Measurements from ENCODE around the gene ENPP6.

Gene ENPP6

DNA sequence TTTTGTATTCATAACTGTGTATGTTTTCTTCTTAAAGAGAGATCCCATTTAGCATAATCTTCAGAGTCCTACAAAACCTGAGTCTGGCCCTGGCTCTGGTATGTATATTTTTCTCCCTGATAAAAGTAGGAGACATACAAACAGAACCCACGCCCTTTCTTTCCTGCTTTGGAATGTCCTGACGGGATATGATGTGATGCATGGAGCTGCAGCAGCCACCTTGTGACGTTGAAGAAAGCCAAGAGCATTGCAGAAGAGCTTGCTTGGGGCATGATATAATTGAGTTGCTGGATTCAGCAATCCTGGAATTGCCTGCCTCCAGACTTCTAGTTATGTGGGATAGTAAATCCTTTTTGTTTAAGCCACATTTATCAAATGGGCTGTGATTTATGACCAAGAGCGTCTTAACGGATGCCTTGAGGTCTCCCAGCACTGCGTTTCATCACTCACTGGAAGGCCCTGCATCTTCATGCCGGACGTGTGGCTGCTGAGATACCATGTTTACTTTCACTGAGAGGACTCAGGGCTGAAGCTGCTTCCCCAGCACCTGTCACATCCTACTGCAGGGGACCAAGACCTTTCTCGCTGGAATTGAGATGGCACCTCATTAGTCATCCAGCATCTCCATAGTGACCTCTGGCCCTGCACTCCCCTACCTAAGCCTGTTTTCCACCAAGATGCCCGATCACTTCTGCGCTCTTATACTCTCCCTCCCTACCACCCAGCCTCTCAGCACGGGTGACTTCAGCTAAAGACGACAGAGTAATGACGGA, 107.0 kb downstream of the ENPP6 start:
- in situ Hi-C loops (cut with MboI; ENCODE audit: low sequenced_read_pairs): no loop called here

DNA sequence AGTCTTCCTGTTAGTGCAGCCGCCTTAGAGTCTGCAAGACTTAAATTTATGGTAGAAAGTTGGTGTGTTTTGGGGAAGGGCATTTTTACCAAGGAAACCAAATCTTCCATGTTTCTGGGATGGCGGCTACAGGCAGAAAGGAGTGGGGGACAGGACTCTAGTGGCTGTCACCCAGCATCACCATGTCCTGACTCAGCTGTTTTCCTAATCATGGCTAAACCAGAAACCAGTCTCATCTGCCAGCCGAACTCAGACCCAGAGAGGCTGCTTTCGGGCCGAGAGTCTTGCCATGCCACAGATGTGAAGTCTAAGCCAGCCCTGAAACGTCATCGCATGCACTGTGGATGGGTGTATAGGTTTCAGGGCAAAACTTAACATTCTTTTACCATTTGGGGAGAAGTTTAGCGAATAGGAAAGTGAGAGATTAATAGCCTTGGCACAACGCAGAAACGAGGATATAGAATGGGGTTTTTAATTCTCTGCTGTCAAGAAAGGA, 109.6 kb downstream of the ENPP6 start:
- in situ Hi-C loops (cut with MboI; ENCODE audit: low sequenced_read_pairs): no loop called here

DNA sequence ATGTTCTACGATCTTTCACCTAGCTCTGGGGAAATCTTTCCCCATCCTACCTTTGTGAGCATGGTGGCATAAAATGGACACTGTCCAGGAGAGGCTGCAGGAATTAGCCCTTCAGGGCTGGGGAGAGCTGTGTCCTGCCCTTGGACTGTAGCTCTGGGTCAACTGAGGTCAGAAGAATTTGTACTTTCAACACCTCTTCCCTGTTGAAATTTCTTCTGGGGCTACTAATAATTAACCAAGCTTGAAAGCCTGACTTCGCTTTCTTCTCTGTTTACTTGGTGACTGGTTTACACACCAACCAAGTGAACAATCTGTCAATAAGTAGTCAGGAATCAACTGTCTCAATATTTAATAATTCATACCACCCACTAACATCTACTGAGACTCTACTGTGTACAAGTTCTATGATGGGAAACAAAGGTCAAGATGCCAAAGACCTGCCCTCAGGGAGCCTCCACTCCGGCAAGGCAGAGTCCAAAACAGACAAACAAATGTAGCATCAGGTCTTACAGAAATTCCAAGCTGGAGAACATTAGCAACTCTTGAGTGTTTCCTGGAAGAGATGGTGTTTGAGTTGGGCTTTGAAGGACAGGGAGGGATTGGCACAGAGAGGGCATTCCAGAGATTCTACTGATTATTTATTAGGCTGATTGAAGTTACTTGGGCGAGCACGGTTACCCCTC, 113.1 kb downstream of the ENPP6 start:
- in situ Hi-C loops (cut with MboI; ENCODE audit: low sequenced_read_pairs): no loop called here

DNA sequence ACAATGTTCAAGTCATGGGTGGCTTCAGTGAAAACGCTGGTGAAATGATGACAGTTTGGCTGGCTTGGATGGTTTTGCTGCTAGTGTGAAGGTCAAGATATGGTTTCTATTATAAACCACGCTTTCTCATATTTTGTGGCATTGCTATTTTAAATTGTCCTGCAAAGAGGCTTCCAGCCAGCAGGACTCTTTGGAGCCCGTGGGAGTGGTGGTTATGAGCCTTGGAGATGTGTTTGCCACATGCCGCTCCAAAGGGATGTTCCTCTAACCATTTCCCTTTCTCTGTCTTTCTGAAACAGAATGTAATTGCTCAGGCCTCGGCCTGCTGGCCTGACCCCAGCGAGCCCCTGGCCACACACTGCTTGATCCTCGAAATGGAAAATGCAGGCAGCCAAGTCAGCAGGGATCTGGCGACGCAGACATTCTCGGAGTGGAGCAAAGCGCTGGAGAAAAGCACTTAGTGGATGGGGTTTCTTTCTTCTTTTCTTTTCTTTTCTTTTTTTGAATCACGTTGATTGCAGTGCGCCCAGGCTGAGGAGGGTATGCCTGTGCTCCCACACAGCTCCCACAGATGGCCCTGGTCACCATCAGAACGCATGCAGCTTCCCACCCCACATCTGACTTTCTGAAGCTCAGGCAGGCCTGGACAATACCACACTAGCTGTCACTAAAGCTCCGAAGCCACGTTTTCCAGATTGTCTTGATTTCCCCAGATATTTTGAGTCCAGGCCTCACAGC, 114.0 kb downstream of the ENPP6 start:
- in situ Hi-C loops (cut with MboI; ENCODE audit: low sequenced_read_pairs): no loop called here

DNA sequence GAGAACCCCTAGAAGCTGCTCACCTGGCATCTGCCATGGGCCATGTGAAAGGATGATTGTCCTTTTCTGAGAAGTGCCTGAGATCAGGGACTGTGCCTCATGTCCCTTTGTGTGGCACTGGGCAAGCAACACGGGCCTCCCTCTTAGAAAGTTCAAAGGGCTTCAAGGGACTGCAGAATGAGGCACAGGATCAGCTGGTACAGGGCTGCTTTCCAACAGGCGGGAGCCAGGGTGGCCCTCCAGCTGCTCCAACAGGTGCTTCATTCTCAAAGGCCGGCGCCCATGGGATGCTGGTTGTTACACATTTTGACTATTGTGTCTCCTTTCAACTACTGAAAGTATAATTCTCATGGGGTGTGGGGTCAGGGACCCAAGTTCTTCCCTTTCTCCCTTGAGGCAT, 114.7 kb downstream of the ENPP6 start:
- in situ Hi-C loops (cut with MboI; ENCODE audit: low sequenced_read_pairs): no loop called here

DNA sequence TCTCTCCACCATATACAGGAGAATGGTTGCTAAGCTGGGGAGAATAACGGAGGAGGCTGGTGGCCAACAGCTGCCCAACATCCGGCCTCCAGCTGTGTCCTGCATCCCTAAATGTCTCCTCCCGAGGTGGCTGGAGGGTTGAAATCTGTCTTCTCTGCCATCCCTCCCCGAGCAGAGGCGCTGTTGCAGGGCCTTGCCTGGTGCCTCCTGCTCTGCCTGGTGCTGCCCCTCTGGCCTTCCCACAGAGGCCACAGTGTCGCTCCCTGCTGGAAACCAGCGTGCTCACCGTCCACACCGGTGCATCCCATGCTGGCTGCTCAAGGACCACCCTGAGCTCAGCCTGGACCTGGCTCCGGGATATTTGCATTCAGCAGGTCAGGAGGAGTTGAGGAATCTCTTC, 115.2 kb downstream of the ENPP6 start:
- in situ Hi-C loops (cut with MboI; ENCODE audit: low sequenced_read_pairs): no loop called here

DNA sequence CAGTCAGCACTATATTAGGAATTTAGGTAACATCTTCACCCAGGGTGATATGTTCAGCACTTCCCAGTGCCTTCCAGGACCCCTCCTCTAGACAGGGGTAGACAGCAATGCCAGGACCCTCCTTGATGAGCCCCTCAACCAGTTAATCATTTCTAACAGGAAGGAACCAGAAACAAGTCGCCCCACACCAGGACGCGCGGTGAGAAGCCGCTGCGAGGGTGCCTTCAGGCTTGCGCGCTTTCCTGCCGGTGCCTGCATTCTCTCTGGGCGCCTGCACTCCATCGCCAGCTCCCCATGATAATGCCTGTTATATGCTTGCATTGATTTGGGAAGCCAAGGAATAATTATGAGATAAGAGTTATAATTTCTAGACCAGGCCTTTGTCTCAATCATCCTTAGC, 116.0 kb downstream of the ENPP6 start:
- in situ Hi-C loops (cut with MboI; ENCODE audit: low sequenced_read_pairs): no loop called here

DNA sequence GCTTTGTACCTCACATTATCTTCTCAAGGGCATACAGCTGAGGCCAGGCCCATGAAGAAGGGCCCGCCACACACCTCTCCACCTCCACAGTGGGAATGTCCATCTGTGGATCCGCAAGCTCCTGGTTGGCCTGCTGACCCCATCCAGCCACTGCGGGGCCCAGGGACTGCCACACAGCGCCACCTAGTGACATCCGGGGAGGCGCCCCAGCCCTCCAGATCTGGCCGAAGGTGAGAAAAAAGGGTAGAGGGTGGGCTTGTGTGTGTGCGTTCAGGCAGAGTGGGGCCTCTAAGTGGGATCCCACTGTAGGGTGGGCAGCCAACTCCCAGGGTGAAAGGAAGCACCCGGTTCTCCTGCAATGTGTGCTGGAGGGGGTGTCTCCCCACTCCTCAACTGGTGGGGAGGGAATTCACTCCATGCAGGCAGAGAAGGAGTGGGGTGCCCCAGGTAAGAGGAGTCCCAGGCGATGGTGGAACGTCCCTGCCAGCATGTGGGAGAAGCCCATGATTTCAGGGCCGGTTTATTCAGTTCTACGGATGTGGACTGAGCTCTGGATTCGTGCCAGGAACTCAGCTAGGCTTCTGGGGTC, 117.3 kb downstream of the ENPP6 start:
- in situ Hi-C loops (cut with MboI; ENCODE audit: low sequenced_read_pairs): no loop called here

DNA sequence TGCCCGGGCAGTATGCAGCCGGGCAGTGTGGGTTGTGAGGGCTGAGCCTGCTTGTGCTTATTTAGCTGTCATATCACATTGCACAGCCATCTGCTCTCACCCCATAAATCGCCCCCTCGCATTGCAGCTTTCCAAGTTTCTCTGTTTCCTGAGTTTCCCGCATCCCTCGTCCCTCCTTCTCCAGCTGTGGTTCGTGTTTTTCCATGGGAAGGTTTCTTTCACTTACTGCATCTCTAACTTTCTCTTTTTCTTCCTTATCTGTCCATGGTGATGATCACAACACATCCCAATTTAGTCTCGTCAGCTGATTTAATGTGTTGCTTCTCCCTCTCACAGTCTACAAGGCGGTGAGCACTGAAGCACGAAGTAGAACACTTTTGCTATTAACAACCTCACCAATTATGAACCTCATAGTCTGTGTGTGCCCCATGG, 118.1 kb downstream of the ENPP6 start:
- in situ Hi-C loops (cut with MboI; ENCODE audit: low sequenced_read_pairs): no loop called here

DNA sequence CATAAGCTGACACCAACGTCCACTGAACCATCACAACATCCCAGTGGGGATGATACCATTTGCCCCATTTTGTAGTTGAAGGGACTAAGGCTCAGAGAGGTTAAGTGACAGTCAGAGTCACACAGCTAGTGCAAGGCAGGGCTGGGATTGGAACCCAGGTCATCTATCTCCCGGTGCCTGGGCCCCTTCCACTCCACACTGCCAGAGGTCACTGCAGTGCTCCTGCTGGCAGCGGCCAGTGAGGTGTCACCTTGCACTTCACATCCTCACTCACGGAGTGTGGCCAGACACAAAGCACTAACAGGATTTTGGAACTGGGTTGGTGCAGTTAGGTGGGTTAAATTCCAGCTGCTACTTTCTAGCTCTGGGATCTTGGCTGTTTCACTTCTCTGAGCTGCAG, 118.7 kb downstream of the ENPP6 start:
- in situ Hi-C loops (cut with MboI; ENCODE audit: low sequenced_read_pairs): no loop called here

DNA sequence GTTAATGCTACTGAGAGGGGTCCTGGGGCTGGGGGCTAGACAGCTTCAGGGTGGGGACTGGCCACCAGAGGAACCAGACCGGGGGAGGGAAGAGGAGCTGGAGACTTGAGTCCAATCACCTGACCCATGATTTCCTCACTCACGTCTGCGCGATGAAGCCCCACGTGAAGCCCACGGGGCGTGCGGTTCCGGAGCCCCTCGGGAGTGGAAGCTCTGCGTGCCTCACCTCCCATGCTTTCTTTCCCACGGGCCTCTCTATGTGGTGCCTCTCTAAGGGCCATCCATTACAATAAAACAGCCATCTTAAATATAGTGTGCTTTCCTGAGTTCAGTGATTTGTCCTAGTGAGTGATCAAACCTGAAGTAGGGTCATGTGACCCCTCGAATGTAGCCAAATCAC, 119.9 kb downstream of the ENPP6 start:
- in situ Hi-C loops (cut with MboI; ENCODE audit: low sequenced_read_pairs): no loop called here

DNA sequence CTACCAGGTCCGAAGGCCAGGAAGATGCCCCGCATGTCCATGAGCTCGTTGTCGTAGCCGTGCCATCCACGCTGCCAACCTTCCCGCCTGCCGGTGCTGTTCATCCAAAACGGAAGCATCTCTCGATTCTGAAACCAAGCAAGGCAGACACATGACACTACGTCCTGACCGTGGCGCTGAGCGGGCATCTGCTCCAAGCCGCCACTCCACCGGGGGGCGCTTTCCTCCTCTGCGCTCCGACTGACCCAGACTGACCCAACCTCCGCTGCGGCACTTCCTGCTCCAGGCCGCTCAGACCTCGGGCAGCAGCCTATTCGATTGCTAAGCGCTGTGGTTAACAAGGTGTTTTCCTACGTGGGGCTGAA, 120.5 kb downstream of the ENPP6 start:
- in situ Hi-C loops (cut with MboI; ENCODE audit: low sequenced_read_pairs): no loop called here

DNA sequence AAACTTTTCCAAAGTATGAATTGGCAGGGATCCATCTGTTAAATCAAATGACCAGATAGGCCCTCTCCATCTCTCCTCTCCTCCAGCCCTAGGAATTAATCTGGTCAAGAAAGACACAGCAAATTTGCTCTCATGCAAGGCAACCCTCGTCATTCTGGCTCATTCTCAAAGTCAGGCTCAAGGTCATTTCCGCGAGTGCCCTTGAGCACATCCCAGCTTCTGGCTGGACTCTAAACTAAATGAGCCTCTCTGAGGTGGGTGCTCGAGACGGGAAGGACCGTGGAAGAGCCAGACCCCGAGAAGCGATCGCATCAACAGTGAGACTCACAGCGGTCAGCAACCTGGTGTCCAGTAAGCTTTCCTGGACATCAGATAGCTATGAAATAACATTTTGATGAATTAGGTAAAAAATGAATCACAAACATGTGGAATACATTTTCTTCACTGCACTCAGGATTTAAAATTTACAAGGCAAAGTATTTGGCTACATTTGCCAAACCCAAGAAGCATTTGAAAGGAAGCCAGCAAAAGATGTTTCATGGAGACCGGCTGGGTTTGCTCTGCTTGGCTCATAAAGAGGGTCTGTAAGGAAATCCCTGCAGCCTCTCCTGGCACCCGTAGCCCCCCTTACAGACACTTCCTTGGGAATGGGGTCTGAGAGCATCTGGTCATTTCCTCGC, 121.0 kb downstream of the ENPP6 start:
- in situ Hi-C loops (cut with MboI; ENCODE audit: low sequenced_read_pairs): no loop called here

DNA sequence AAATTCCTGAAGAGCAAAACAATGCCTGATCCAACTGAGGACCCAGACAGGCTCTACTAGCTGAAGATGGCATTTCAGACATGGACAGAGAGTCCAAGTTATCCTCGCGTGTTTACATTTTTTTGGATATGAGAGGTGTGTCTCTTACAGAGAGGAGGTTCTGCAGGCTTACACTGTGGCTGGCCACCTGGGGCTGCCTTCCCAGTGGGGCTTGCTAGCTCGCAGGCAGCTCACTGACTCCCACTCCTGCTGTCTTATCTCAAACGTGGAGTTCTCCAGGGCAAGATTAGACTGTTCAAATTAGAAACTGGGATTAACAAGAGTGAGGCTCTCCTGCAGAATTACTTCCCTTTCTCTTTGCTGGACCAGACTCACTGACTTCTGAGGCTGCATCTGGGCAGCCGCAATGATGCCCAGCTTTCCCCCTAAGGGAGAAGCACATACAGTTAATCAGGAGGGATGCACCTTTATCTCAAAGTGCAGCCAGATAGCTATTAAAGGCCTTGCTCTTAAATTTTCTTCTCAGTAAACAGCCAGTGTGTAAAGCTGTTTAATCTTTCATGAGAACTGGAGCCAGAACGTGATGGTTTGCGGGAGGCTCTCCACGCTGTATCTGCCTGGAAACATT, 123.0 kb downstream of the ENPP6 start:
- in situ Hi-C loops (cut with MboI; ENCODE audit: low sequenced_read_pairs): no loop called here

DNA sequence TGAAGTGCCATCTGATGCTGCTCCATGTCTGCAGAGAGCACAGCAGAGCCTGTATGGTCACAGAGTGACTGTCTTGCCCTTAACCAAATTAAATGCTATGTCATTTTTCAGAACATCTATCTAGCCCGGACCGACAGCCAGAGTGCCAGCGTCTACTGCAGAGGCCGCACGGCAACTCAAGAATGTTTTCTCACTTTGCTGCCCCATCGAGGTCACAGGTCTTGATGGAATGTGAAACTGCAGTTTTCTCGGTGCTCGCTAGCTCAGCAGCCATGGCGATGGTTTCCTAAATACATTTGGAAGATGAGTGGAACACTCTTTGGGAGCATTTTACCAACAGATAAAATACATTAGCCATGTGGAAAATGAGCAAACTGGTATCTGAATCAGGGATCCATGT, 125.7 kb downstream of the ENPP6 start:
- in situ Hi-C loops (cut with MboI; ENCODE audit: low sequenced_read_pairs): no loop called here

DNA sequence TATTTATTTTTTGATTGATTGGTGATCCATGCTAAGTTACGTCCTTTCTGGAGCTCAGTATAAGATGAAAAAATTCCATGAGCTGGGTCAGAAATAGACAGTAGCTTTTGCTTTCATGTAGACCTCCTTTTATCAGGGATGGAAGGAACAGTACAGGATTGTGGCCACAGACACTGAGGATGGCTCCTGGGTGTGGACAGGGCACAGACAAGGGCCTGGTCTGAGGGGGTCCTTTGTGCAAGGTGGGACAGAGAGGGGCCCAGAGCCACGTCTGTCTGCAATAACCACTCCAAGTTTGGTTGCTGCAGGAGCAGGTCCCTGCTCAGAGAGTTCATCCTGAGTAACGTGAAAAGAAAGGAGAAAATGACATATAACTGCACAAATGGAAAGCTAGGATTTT, 127.1 kb downstream of the ENPP6 start:
- in situ Hi-C loops (cut with MboI; ENCODE audit: low sequenced_read_pairs): no loop called here

DNA sequence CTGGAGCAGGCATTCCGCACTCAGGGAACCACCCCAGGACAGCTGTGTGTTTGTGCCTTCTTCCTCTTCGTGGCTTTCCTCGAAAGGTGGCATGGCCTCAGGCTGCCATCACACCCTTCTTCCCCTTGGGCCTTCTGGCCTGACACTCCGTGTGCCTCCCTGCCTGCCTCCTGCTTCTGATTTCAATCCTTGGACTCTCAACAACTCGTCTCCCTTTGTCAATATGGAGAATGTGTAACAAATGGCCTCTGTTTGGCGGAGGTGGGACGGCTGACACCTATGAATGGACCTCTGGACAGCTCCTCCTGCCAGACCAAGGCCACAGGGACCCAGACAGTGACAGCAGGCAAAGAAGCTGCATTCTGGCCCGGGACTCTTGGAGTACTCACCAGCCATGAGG, 137.0 kb downstream of the ENPP6 start:
- in situ Hi-C loops (cut with MboI; ENCODE audit: low sequenced_read_pairs): no loop called here

DNA sequence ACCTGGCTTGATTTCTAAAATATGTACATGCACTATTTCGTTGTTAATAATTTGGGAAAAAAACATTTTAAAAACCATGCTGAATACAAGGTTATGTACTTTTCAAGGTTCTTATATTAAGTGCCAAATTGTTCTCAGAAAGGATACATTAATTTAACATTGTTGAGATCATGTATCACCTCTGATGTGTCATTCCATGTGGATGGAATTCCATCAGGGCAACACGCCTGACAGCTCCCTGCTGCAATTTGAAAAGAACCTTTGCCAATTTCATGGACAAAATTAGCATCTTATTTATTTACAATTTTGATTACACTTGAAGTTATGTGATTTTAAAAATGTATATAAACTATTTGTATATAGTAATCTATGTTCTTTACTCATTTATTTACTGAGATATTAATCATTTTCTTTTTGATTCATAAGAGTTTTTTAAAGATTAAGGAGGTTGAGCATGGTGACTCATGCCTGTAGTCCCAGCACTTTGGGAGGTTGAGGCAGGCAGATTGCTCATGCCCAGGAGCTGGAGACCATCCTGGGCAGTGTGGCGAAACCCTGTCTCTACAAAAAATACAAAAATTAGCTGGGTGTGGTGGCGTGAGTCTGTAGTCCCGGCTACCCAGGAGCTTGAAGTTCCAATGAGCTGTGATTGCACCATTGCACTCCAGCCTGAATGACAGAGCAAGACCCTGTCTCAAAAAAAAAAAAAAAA, 142.8 kb downstream of the ENPP6 start:
- in situ Hi-C loops (cut with MboI; ENCODE audit: low sequenced_read_pairs): no loop called here

DNA sequence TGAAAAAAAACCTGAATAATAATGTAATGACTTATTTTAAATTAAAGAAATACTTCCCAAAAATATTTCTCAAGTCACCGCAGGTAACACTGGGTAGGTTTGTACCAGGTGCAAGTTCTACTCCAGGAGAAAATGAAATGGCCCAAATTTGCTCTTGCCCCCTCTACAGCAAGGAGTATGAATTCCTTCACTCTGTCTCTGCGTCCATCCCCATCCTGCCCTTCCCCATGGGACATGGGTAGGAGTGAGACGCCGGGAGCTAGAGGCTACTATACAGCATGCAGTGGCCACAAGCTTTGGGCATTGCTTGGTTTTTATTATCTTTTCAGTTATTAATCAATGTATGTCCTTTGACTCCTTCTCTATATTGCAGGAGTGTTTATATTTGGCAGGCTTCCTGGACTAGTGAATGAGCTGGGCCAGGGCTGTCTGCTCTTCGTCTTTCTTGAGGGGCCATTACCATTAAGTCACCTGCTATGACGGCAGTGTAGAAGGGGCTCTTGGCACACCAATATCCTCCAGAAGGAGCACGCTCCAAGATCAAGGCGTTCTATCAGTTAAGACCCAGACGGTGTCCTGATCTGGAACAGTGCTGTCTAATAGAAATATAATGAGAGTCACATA, 149.6 kb downstream of the ENPP6 start:
- in situ Hi-C loops (cut with MboI; ENCODE audit: low sequenced_read_pairs): no loop called here

Measured in hTERT RPE-1 (cell line).